HepG2 (cell line): Measurements from ENCODE around the gene TUT1. TPM values are rescaled to one million over a fixed set of nuclear protein-coding genes. Genes with fewer than 3 reads are reported as not detected.

ENCODE experiments used
- ARID3A ChIP-seq: IDR thresholded peaks from 2 replicates; pipeline ENCODE4 v1.6.1; 2012; ENCODE audit warnings: low read depth, low read length, improper control_type of control experiment
- ARNT2 ChIP-seq: sonication (generic); formaldehyde crosslinking; IDR thresholded peaks from 2 replicates; pipeline ENCODE4 v1.8.0; 2022; ENCODE audit warnings: mild to moderate bottlenecking, low read depth, missing genetic modification reagents, moderate library complexity
- BATF2 ChIP-seq: sonication (generic); formaldehyde crosslinking; IDR thresholded peaks from 2 replicates; pipeline ENCODE4 v1.8.0; 2022; ENCODE audit warnings: mild to moderate bottlenecking, missing genetic modification reagents, moderate library complexity
- BCL6 ChIP-seq: IDR thresholded peaks from 2 replicates; pipeline ENCODE4 v1.6.1; 2016; ENCODE audit warnings: missing genetic modification reagents, missing compliant biosample characterization
- MAFG ChIP-seq: sonication (generic); formaldehyde crosslinking; IDR thresholded peaks from 2 replicates; pipeline ENCODE4 v1.5.1; 2020; ENCODE audit warnings: mild to moderate bottlenecking, missing genetic modification reagents
- NFATC3 ChIP-seq: sonication (generic); formaldehyde crosslinking; IDR thresholded peaks from 2 replicates; pipeline ENCODE4 v1.5.1; 2020; ENCODE audit warnings: mild to moderate bottlenecking, missing genetic modification reagents
- RBAK ChIP-seq: sonication (generic); formaldehyde crosslinking; IDR thresholded peaks from 2 replicates; pipeline ENCODE4 v1.5.1; 2020; ENCODE audit warnings: mild to moderate bottlenecking, missing genetic modification reagents
- SAP130 ChIP-seq: IDR thresholded peaks from 2 replicates; pipeline ENCODE4 v1.6.1; 2016; ENCODE audit warnings: low read depth
- SMARCC2 ChIP-seq: fragments of 450-650 bp; IDR thresholded peaks from 2 replicates; pipeline ENCODE4 v1.6.1; 2017; ENCODE audit warnings: antibody characterized with exemption, mild to moderate bottlenecking
- TCF7L2 ChIP-seq: IDR thresholded peaks from 2 replicates; pipeline ENCODE4 v1.6.1; 2011; ENCODE audit warnings: mild to moderate bottlenecking, low read depth, low read length, moderate library complexity
- U2AF2 ChIP-seq: fragments of 200-400 bp; formaldehyde crosslinking; IDR thresholded peaks from 2 replicates; pipeline ENCODE4 v1.6.1; 2017; ENCODE audit warnings: low read depth, mild to moderate bottlenecking, low read length
- ZBTB25 ChIP-seq: IDR thresholded peaks from 2 replicates; pipeline ENCODE4 v1.6.1; 2018; ENCODE audit warnings: missing genetic modification reagents
- ZBTB42 ChIP-seq: sonication (generic); formaldehyde crosslinking; IDR thresholded peaks from 2 replicates; pipeline ENCODE4 v1.5.0; 2020; ENCODE audit warnings: mild to moderate bottlenecking, missing genetic modification reagents
- ZFP41 ChIP-seq: sonication (generic); formaldehyde crosslinking; IDR thresholded peaks from 2 replicates; pipeline ENCODE4 v1.4.0; 2020; ENCODE audit warnings: mild to moderate bottlenecking, missing genetic modification reagents, borderline replicate concordance
- ZKSCAN1 ChIP-seq: fragments of 150-350 bp; IDR thresholded peaks from 2 replicates; pipeline ENCODE4 v1.6.1; 2014; ENCODE audit warnings: low read length
- ZNF30 ChIP-seq: sonication (generic); formaldehyde crosslinking; IDR thresholded peaks from 2 replicates; pipeline ENCODE4 v1.5.0; 2020; ENCODE audit warnings: mild to moderate bottlenecking, missing genetic modification reagents
- ZNF557 ChIP-seq: sonication (generic); formaldehyde crosslinking; IDR thresholded peaks from 2 replicates; pipeline ENCODE4 v1.4.0; 2020; ENCODE audit warnings: missing genetic modification reagents
- ZNF569 ChIP-seq: sonication (generic); formaldehyde crosslinking; IDR thresholded peaks from 2 replicates; pipeline ENCODE4 v1.5.0; 2020; ENCODE audit warnings: mild to moderate bottlenecking, missing genetic modification reagents, moderate library complexity, borderline replicate concordance
- ZNF629 ChIP-seq: sonication (generic); formaldehyde crosslinking; conservative IDR thresholded peaks from 2 replicates; pipeline ENCODE4 v1.5.0; 2020; ENCODE audit warnings: missing genetic modification reagents
- ZNF652 ChIP-seq: IDR thresholded peaks from 2 replicates; pipeline ENCODE4 v1.6.1; 2016; ENCODE audit warnings: low read depth, borderline replicate concordance
- ZNF761 ChIP-seq: sonication (generic); formaldehyde crosslinking; conservative IDR thresholded peaks from 2 replicates; pipeline ENCODE4 v1.4.0; 2020; ENCODE audit warnings: mild to moderate bottlenecking, missing genetic modification reagents
- ZNF784 ChIP-seq: sonication (generic); formaldehyde crosslinking; IDR thresholded peaks from 2 replicates; pipeline ENCODE4 v1.5.1; 2020; ENCODE audit warnings: missing genetic modification reagents, mild to moderate bottlenecking, borderline replicate concordance
- ZNF850 ChIP-seq: sonication (generic); formaldehyde crosslinking; conservative IDR thresholded peaks from 2 replicates; pipeline ENCODE4 v1.9.0; 2021; ENCODE audit warnings: mild to moderate bottlenecking, missing genetic modification reagents
- ZNF879 ChIP-seq: sonication (generic); formaldehyde crosslinking; IDR thresholded peaks from 2 replicates; pipeline ENCODE4 v1.8.1; 2023; ENCODE audit warnings: missing genetic modification reagents
- polyA plus RNA-seq, 8 experiments: library from polyadenylated mRNA; depleted of rRNA in 3 of 8; stranded (reverse) in 7 of 8; unstranded in 1 of 8; fragments of >200 nt; fragmentation: Illumina TruSeq in 4 of 8; extraction: Trizol in 4 of 8; gene quantifications; 2 replicates each; pipeline versions ENCODE4 v1.2.1 to v1.2.3, GENCODE V29; 2011 to 2016; ENCODE audit warnings: low read depth in 4 of 8, missing spikeins in 1 of 8, mixed read lengths in 1 of 8; ENCODE audit not compliant: insufficient read depth in 1 of 8
- total RNA-seq, 5 experiments: library from RNA; depleted of rRNA; stranded (reverse); fragments of >200 nt; fragmentation: Illumina TruSeq; extraction: Trizol; gene quantifications; 2 replicates each; pipeline ENCODE4 v1.2.3, GENCODE V29; 2016; ENCODE audit warnings: low read depth in 1 of 5

Gene TUT1
- total and polyA plus RNA-seq, 2 of the 13 experiments (the other 11 are each of a cell fraction or from before 2014, with no cell fraction given), result 9.7 to 14.3 TPM

- peak; percentile 66 for TF ChIP-seq SAP130 (CRISPR knock-in tag)
- no peak for TF ChIP-seq ZNF557 (CRISPR knock-in tag)
- TF ChIP-seq ZFP41 (CRISPR knock-in tag), result 0 out of 2 replicates have a peak, but pooled peaks have one; percentile 41
- 0 out of 2 replicates have a peak, but pooled peaks have one; percentile 41 for TF ChIP-seq ZNF761 (CRISPR knock-in tag)
- TF ChIP-seq ZNF850 (CRISPR knock-in tag), result no peak
- no peak for TF ChIP-seq ARID3A
- TF ChIP-seq NFATC3, result 0 out of 2 replicates have a peak, but pooled peaks have one; percentile 24
- no peak for TF ChIP-seq U2AF2
- TF ChIP-seq ZNF652 (CRISPR knock-in tag), result no peak
- no peak for TF ChIP-seq BATF2 (CRISPR knock-in tag)
- no peak for TF ChIP-seq ZNF629
- TF ChIP-seq ZBTB42 (CRISPR knock-in tag), result no peak
- TF ChIP-seq ZBTB25, result no peak
- no peak for TF ChIP-seq RBAK (CRISPR knock-in tag)
- TF ChIP-seq ARNT2 (CRISPR knock-in tag), result no peak; the same call in 1 of the 2 replicates
- no peak for TF ChIP-seq SMARCC2
- no peak for TF ChIP-seq TCF7L2
- no peak for TF ChIP-seq BCL6 (CRISPR knock-in tag)
- no peak for TF ChIP-seq ZNF569 (CRISPR knock-in tag)
- TF ChIP-seq MAFG (CRISPR knock-in tag), result no peak
- no peak for TF ChIP-seq ZNF784 (CRISPR knock-in tag)
- no peak for TF ChIP-seq ZNF30
- TF ChIP-seq ZNF879 (CRISPR knock-in tag), result no peak
- no peak for TF ChIP-seq ZKSCAN1
Measured at GRCh38 chr11:62542750-62543567, 48.4 kb downstream of the TUT1 start (continued).
